ENCODE data around the gene KCNG2. TPM values are rescaled to one million over a fixed set of nuclear protein-coding genes. Genes with fewer than 3 reads are reported as not detected.

The KCNG2 gene
- total and polyA plus RNA-seq, 9 of the 15 experiments (the other 6 are each of a cell fraction or from before 2014, with no cell fraction given) = not detected

DNA sequence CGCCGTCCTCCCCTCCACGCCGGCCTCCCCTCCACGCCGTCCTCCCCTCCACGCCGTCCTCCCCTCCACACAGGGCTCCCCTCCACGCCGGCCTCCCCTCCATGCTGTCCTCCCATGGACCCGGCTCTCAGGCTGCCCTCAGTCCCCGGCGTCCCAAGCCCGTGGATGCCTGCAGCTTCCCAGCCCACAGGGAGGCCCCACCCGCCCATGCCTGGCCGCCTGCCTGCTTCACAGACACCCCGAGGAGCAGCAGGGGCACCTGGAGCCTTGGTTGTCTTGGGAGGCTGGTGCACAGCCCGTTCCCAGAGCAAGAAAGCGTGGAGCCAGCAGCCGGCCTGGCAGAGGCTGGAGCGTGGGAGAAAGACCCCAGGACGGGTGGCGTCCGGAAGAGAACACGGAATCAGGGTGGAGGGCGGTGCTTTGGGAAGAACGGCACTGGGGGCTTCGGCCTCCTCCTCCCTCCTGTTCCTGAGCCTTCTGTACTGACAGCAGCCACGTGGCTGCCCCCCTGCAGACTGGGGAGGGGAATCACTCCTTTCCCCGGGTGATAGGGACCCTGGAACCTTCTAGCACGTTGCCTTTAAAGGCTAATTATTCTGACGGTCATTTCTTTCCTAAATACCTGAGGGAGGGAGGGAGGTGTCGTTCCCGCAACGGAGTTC lies 26.2 kb upstream of the KCNG2 start (continued):
- TF ChIP-seq ZNF143 (CRISPR knock-in tag; IDR thresholded peaks at IDR 0.05) (no peak), KHSRP (IDR thresholded peaks at IDR 0.05) (no peak), RFX7 (CRISPR knock-in tag; IDR thresholded peaks at IDR 0.05) (no peak), LARP7 (IDR thresholded peaks at IDR 0.05) (no peak), ZNF347 (CRISPR knock-in tag; IDR thresholded peaks at IDR 0.05; ENCODE audit: low read depth) (no peak)
- TF ChIP-seq, protein P1, sequence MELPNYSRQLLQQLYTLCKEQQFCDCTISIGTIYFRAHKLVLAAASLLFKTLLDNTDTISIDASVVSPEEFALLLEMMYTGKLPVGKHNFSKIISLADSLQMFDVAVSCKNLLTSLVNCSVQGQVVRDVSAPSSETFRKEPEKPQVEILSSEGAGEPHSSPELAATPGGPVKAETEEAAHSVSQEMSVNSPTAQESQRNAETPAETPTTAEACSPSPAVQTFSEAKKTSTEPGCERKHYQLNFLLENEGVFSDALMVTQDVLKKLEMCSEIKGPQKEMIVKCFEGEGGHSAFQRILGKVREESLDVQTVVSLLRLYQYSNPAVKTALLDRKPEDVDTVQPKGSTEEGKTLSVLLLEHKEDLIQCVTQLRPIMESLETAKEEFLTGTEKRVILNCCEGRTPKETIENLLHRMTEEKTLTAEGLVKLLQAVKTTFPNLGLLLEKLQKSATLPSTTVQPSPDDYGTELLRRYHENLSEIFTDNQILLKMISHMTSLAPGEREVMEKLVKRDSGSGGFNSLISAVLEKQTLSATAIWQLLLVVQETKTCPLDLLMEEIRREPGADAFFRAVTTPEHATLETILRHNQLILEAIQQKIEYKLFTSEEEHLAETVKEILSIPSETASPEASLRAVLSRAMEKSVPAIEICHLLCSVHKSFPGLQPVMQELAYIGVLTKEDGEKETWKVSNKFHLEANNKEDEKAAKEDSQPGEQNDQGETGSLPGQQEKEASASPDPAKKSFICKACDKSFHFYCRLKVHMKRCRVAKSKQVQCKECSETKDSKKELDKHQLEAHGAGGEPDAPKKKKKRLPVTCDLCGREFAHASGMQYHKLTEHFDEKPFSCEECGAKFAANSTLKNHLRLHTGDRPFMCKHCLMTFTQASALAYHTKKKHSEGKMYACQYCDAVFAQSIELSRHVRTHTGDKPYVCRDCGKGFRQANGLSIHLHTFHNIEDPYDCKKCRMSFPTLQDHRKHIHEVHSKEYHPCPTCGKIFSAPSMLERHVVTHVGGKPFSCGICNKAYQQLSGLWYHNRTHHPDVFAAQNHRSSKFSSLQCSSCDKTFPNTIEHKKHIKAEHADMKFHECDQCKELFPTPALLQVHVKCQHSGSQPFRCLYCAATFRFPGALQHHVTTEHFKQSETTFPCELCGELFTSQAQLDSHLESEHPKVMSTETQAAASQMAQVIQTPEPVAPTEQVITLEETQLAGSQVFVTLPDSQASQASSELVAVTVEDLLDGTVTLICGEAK (IDR thresholded peaks at IDR 0.05) = no peak
- TF ChIP-seq, protein P1 (CRISPR knock-in tag; IDR thresholded peaks at IDR 0.05) = no peak
- TF ChIP-seq, protein P2, sequence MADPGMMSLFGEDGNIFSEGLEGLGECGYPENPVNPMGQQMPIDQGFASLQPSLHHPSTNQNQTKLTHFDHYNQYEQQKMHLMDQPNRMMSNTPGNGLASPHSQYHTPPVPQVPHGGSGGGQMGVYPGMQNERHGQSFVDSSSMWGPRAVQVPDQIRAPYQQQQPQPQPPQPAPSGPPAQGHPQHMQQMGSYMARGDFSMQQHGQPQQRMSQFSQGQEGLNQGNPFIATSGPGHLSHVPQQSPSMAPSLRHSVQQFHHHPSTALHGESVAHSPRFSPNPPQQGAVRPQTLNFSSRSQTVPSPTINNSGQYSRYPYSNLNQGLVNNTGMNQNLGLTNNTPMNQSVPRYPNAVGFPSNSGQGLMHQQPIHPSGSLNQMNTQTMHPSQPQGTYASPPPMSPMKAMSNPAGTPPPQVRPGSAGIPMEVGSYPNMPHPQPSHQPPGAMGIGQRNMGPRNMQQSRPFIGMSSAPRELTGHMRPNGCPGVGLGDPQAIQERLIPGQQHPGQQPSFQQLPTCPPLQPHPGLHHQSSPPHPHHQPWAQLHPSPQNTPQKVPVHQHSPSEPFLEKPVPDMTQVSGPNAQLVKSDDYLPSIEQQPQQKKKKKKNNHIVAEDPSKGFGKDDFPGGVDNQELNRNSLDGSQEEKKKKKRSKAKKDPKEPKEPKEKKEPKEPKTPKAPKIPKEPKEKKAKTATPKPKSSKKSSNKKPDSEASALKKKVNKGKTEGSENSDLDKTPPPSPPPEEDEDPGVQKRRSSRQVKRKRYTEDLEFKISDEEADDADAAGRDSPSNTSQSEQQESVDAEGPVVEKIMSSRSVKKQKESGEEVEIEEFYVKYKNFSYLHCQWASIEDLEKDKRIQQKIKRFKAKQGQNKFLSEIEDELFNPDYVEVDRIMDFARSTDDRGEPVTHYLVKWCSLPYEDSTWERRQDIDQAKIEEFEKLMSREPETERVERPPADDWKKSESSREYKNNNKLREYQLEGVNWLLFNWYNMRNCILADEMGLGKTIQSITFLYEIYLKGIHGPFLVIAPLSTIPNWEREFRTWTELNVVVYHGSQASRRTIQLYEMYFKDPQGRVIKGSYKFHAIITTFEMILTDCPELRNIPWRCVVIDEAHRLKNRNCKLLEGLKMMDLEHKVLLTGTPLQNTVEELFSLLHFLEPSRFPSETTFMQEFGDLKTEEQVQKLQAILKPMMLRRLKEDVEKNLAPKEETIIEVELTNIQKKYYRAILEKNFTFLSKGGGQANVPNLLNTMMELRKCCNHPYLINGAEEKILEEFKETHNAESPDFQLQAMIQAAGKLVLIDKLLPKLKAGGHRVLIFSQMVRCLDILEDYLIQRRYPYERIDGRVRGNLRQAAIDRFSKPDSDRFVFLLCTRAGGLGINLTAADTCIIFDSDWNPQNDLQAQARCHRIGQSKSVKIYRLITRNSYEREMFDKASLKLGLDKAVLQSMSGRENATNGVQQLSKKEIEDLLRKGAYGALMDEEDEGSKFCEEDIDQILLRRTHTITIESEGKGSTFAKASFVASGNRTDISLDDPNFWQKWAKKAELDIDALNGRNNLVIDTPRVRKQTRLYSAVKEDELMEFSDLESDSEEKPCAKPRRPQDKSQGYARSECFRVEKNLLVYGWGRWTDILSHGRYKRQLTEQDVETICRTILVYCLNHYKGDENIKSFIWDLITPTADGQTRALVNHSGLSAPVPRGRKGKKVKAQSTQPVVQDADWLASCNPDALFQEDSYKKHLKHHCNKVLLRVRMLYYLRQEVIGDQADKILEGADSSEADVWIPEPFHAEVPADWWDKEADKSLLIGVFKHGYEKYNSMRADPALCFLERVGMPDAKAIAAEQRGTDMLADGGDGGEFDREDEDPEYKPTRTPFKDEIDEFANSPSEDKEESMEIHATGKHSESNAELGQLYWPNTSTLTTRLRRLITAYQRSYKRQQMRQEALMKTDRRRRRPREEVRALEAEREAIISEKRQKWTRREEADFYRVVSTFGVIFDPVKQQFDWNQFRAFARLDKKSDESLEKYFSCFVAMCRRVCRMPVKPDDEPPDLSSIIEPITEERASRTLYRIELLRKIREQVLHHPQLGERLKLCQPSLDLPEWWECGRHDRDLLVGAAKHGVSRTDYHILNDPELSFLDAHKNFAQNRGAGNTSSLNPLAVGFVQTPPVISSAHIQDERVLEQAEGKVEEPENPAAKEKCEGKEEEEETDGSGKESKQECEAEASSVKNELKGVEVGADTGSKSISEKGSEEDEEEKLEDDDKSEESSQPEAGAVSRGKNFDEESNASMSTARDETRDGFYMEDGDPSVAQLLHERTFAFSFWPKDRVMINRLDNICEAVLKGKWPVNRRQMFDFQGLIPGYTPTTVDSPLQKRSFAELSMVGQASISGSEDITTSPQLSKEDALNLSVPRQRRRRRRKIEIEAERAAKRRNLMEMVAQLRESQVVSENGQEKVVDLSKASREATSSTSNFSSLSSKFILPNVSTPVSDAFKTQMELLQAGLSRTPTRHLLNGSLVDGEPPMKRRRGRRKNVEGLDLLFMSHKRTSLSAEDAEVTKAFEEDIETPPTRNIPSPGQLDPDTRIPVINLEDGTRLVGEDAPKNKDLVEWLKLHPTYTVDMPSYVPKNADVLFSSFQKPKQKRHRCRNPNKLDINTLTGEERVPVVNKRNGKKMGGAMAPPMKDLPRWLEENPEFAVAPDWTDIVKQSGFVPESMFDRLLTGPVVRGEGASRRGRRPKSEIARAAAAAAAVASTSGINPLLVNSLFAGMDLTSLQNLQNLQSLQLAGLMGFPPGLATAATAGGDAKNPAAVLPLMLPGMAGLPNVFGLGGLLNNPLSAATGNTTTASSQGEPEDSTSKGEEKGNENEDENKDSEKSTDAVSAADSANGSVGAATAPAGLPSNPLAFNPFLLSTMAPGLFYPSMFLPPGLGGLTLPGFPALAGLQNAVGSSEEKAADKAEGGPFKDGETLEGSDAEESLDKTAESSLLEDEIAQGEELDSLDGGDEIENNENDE (IDR thresholded peaks at IDR 0.05; ENCODE audit: low read depth, low read length) = no peak

Measured in K562 (cell line).